HEK293 (cell line): Measurements from ENCODE around the gene S100A4.

Experiments
- CTCF ChIP-seq: fragments of 450-650 bp; formaldehyde crosslinking; IDR thresholded peaks from 2 replicates; pipeline ENCODE4 v1.5.1; 2016; ENCODE audit warnings: missing biosample characterization, missing genetic modification characterization
- HOXA7 ChIP-seq: sonication (generic); formaldehyde crosslinking; IDR thresholded peaks from 2 replicates; pipeline ENCODE4 v1.8.1; 2022; ENCODE audit warnings: missing genetic modification reagents, borderline replicate concordance
- KLF1 ChIP-seq: fragments of 450-650 bp; formaldehyde crosslinking; IDR thresholded peaks from 2 replicates; pipeline ENCODE4 v1.5.1; 2016; ENCODE audit warnings: missing biosample characterization, missing genetic modification characterization

- no peak for TF ChIP-seq KLF1
- TF ChIP-seq CTCF (tag by site-specific recombination) = no peak
- TF ChIP-seq HOXA7 = no peak
Measured at GRCh38 chr1:153553096-153553495, 7.5 kb upstream of the S100A4 start.
